GM12878 (cell line): ENCODE results near the gene NUP210L. TPM values are rescaled to one million over a fixed set of nuclear protein-coding genes. Genes with fewer than 3 reads are reported as not detected.

Experiments
- BCLAF1 ChIP-seq: fragments of 450-650 bp; IDR thresholded peaks from 2 replicates; pipeline ENCODE4 v1.6.1; 2017; ENCODE audit warnings: antibody characterized with exemption, mild to moderate bottlenecking, moderate library complexity
- CUX1 ChIP-seq: IDR thresholded peaks from 2 replicates; pipeline ENCODE4 v1.6.1; 2012; ENCODE audit warnings: improper control_type of control experiment, low read depth, low read length; ENCODE audit not compliant: insufficient replicate concordance
- FOXK2 ChIP-seq: fragments of 450-650 bp; IDR thresholded peaks from 2 replicates; pipeline ENCODE4 v1.6.1; 2017; ENCODE audit warnings: mild to moderate bottlenecking, moderate library complexity
- FOXM1 ChIP-seq: IDR thresholded peaks from 2 replicates; pipeline ENCODE4 v1.6.1; 2012; ENCODE audit warnings: low read depth, mild to moderate bottlenecking, inconsistent platforms, low read length, moderate library complexity
- GABPA ChIP-seq: IDR thresholded peaks from 2 replicates; pipeline ENCODE4 v1.6.1; 2014; ENCODE audit warnings: antibody characterized with exemption, low read depth, mild to moderate bottlenecking, inconsistent platforms
- HCFC1 ChIP-seq: fragments of 150-350 bp; IDR thresholded peaks from 2 replicates; pipeline ENCODE4 v1.6.1; 2014; ENCODE audit warnings: low read length
- HDGF ChIP-seq: fragments of 450-650 bp; IDR thresholded peaks from 2 replicates; pipeline ENCODE4 v1.6.1; 2016; ENCODE audit warnings: antibody characterized with exemption
- HSF1 ChIP-seq: fragments of 150-350 bp; IDR thresholded peaks from 2 replicates; pipeline ENCODE4 v1.6.1; 2014; ENCODE audit warnings: mild to moderate bottlenecking, low read depth, low read length
- IRF5 ChIP-seq: fragments of 450-650 bp; IDR thresholded peaks from 2 replicates; pipeline ENCODE4 v1.6.1; 2017; ENCODE audit warnings: borderline replicate concordance
- JUNB ChIP-seq: IDR thresholded peaks from 2 replicates; pipeline ENCODE4 v1.6.1; 2016; ENCODE audit warnings: antibody characterized with exemption, mild to moderate bottlenecking
- KDM1A ChIP-seq: fragments of 200-600 bp; sonication (generic); IDR thresholded peaks from 2 replicates; pipeline ENCODE4 v1.6.1; 2016; ENCODE audit warnings: borderline replicate concordance
- MTA2 ChIP-seq: fragments of 450-650 bp; IDR thresholded peaks from 2 replicates; pipeline ENCODE4 v1.6.1; 2016; ENCODE audit warnings: low read depth, mild to moderate bottlenecking, moderate library complexity
- NFYA ChIP-seq: IDR thresholded peaks from 2 replicates; pipeline ENCODE4 v1.6.1; 2011; ENCODE audit warnings: low read depth, mild to moderate bottlenecking, low read length, improper control_type of control experiment, borderline replicate concordance
- POLR2A ChIP-seq: IDR thresholded peaks from 2 replicates; pipeline ENCODE4 v1.6.1; 2011; ENCODE audit warnings: low read depth, mild to moderate bottlenecking, low read length
- SMAD1 ChIP-seq: fragments of 450-650 bp; IDR thresholded peaks from 2 replicates; pipeline ENCODE4 v1.6.1; 2018; ENCODE audit warnings: mild to moderate bottlenecking, low read depth; ENCODE audit not compliant: partially characterized antibody
- SUPT20H ChIP-seq: IDR thresholded peaks from 2 replicates; pipeline ENCODE4 v1.6.1; 2011; ENCODE audit warnings: low read depth, mild to moderate bottlenecking, low read length, moderate library complexity, borderline replicate concordance; ENCODE audit not compliant: control insufficient read depth
- TAF1 ChIP-seq: IDR thresholded peaks from 2 replicates; pipeline ENCODE4 v1.6.1; 2011; ENCODE audit warnings: mild to moderate bottlenecking, low read depth, low read length, borderline replicate concordance
- ZBED1 ChIP-seq: IDR thresholded peaks from 2 replicates; pipeline ENCODE4 v1.6.1; 2016; ENCODE audit warnings: borderline replicate concordance
- ZNF207 ChIP-seq: fragments of 450-650 bp; IDR thresholded peaks from 2 replicates; pipeline ENCODE4 v1.6.1; 2014; ENCODE audit warnings: antibody characterized with exemption, mild to moderate bottlenecking, borderline replicate concordance
- ZNF24 ChIP-seq: fragments of 450-650 bp; IDR thresholded peaks from 2 replicates; pipeline ENCODE4 v1.6.1; 2017; ENCODE audit warnings: antibody characterized with exemption, mild to moderate bottlenecking
- polyA plus RNA-seq, 11 experiments: library from polyadenylated mRNA; depleted of rRNA in 4 of 11; unstranded in 6 of 11; stranded (reverse) in 5 of 11; fragments of >200 nt; fragmentation: Nextera tagmentation in 4 of 11; fragmentation: Illumina TruSeq in 1 of 11; extraction: Ambion mirVana in 4 of 11; extraction: Trizol in 1 of 11; gene quantifications; 1 replicate in 1 of 11; 2 replicates in 10 of 11; pipeline versions ENCODE4 v1.2.1 to v1.2.3, GENCODE V29; 2011 to 2016; ENCODE audit warnings: inconsistent platforms in 2 of 11, missing spikeins in 2 of 11, low read depth in 1 of 11
- total RNA-seq, 4 experiments: library from RNA; depleted of rRNA in 3 of 4; stranded (reverse); fragments of >200 nt in 3 of 4; fragmentation: Illumina TruSeq in 1 of 4; extraction: Trizol in 1 of 4; gene quantifications; 2 replicates each; pipeline versions ENCODE4 v1.2.1 to v1.2.3, GENCODE V29; 2013 to 2021

The NUP210L gene
- total and polyA plus RNA-seq, 10 of the 15 experiments (the other 5 are each of a cell fraction or from before 2014, with no cell fraction given) = 0.04 to 0.08 (median 0.07) TPM; not detected in 7

GRCh38 chr1:153963030-153963849, 191.6 kb downstream of the NUP210L start, which contains the start of gene SLC39A1 (continued):
- no peak for TF ChIP-seq HDGF
- TF ChIP-seq SUPT20H = no peak
- no peak; the same call in 1 of the 2 replicates for TF ChIP-seq NFYA
- no peak for TF ChIP-seq ZBED1
- peak; percentile 90 for TF ChIP-seq POLR2A
- TF ChIP-seq CUX1 = no peak
- peak; percentile 68 for TF ChIP-seq TAF1
- no peak; the same call in 1 of the 2 replicates for TF ChIP-seq HCFC1
- no peak for TF ChIP-seq ZNF24
- TF ChIP-seq ZNF207 = 0 out of 2 replicates have a peak, but pooled peaks have one; percentile 40
- TF ChIP-seq HSF1 = no peak
- TF ChIP-seq JUNB = no peak
- TF ChIP-seq GABPA = no peak
- no peak for TF ChIP-seq IRF5
- TF ChIP-seq FOXM1 = no peak
- TF ChIP-seq MTA2 = no peak
- no peak for TF ChIP-seq KDM1A
- no peak for TF ChIP-seq FOXK2
- TF ChIP-seq BCLAF1 = no peak
- TF ChIP-seq SMAD1 = no peak
